GM15510 (cell line): ENCODE results near the gene C11orf52.

Source experiments
- POLR2A ChIP-seq: IDR thresholded peaks from 3 replicates; pipeline ENCODE4 v1.6.1; 2011; ENCODE audit warnings: borderline replicate concordance; ENCODE audit not compliant: insufficient read length; ENCODE audit errors: extremely low read depth

Gene C11orf52

DNA sequence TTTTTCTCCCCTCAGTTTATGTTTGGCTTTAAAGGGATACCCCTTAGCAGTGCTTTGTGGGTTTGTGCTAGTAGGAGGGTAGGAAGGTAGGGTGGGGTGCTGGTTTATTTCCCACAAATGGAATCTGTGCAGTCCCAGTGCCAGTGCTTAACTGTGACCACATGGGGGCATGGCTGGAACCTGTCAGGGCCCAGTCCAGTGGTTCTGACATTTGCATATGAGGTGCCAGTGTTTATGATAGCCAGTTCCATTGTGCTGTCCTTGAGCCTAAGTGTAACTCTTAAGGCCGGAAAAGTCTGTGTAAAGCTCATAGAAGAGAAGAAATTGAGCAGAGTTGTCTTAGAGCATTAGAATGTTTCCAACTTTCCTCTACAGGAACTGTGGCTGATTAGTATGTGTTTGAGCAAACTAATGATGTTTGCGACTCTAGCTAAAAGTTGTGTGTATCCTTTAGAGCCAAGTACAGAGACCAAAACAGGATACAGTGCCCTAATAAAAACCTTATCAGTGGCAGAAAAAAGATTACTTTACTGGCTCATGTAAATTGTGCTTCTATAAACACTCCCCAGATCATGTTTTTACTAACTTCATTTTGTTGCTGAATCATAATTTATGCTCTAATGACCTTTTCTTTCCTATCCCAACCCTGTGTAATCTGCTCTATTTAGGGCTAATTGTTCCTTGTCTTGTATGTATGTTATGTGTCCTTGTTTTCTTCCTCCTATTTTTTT is 56.5 kb downstream of the C11orf52 start:
- no peak for TF ChIP-seq POLR2A

GRCh38 chr11:111976119-111976766 is 57.5 kb downstream of the C11orf52 start:
- no peak for TF ChIP-seq POLR2A
